Activated T-cell treated with anti-CD3 and anti-CD28 coated beads for 1 hour (primary cell): ENCODE measurements around the gene HECTD4.
"Not testable (repeated sequence)": the region's sequence is repeated elsewhere in the genome, so short reads cannot be mapped to it uniquely, and the experiment has no call there.

ENCODE experiments used
- DNase-seq: peaks from one replicate; pipeline ENCODE4 v3.0.0-alpha.2; 2020; ENCODE audit warnings: low read depth

Gene HECTD4

GRCh38 chr12:112354399-112354798, 27.8 kb downstream of the HECTD4 start:
- DNase-seq, result no peak

GRCh38 chr12:112353393-112353792, 28.8 kb downstream of the HECTD4 start:
- DNase-seq, result no peak

- no peak for DNase-seq
Observed at GRCh38 chr12:112352921-112353320, 29.3 kb downstream of the HECTD4 start.

- DNase-seq, result no peak
Observed at GRCh38 chr12:112350593-112351592, 31.3 kb downstream of the HECTD4 start.

GRCh38 chr12:112349431-112349830, 32.8 kb downstream of the HECTD4 start:
- no peak for DNase-seq

- not testable (repeated sequence) for DNase-seq
Observed at GRCh38 chr12:112348926-112349325, 33.3 kb downstream of the HECTD4 start.

GRCh38 chr12:112347581-112347982, 34.6 kb downstream of the HECTD4 start:
- no peak for DNase-seq

- no peak for DNase-seq
Observed at GRCh38 chr12:112346194-112346593, 36.0 kb downstream of the HECTD4 start.

GRCh38 chr12:112344220-112344619, 38.0 kb downstream of the HECTD4 start:
- DNase-seq, result no peak

- no peak for DNase-seq
Observed at GRCh38 chr12:112342587-112342986, 39.6 kb downstream of the HECTD4 start.

GRCh38 chr12:112341046-112341825, 41.0 kb downstream of the HECTD4 start:
- DNase-seq, result no peak

GRCh38 chr12:112340230-112340629, 42.0 kb downstream of the HECTD4 start:
- no peak for DNase-seq

GRCh38 chr12:112334999-112335398, 47.2 kb downstream of the HECTD4 start:
- not testable (repeated sequence) for DNase-seq

- no peak for DNase-seq
Observed at GRCh38 chr12:112333019-112333418, 49.2 kb downstream of the HECTD4 start.

- no peak for DNase-seq
Observed at GRCh38 chr12:112331886-112332285, 50.3 kb downstream of the HECTD4 start.

- no peak for DNase-seq
Observed at GRCh38 chr12:112330706-112331105, 51.5 kb downstream of the HECTD4 start.

- DNase-seq, result no peak
Observed at GRCh38 chr12:112328456-112329124, 53.6 kb downstream of the HECTD4 start.

GRCh38 chr12:112327209-112327938, 54.9 kb downstream of the HECTD4 start:
- DNase-seq, result no peak

- DNase-seq, result no peak
Observed at GRCh38 chr12:112325622-112326207, 56.5 kb downstream of the HECTD4 start.

- DNase-seq, result no peak
Observed at GRCh38 chr12:112325157-112325556, 57.1 kb downstream of the HECTD4 start.

GRCh38 chr12:112322882-112323547, 59.2 kb downstream of the HECTD4 start:
- DNase-seq, result no peak
